GM12872 (cell line): ENCODE measurements around the gene ALK.

Source experiments
- CTCF ChIP-seq: IDR thresholded peaks from 3 replicates; pipeline ENCODE4 v1.5.1; 2011; ENCODE audit warnings: low read depth, mild to moderate bottlenecking, low read length, moderate library complexity; ENCODE audit not compliant: insufficient read depth

The ALK gene

GRCh38 chr2:29323961-29324360 is 597.4 kb downstream of the ALK start:
- no peak for TF ChIP-seq CTCF

- TF ChIP-seq CTCF, result no peak
Measured at GRCh38 chr2:29323301-29323700, 598.1 kb downstream of the ALK start.

- TF ChIP-seq CTCF, result no peak
Measured at GRCh38 chr2:29322011-29322410, 599.4 kb downstream of the ALK start.

GRCh38 chr2:29317801-29318485 is 603.4 kb downstream of the ALK start:
- TF ChIP-seq CTCF, result no peak

- no peak for TF ChIP-seq CTCF
Measured at GRCh38 chr2:29317077-29317517, 604.3 kb downstream of the ALK start.

- peak; percentile 60; the same call in 2 of the 3 replicates for TF ChIP-seq CTCF
Measured at GRCh38 chr2:29314816-29315571, 606.4 kb downstream of the ALK start.

- no peak for TF ChIP-seq CTCF
Measured at GRCh38 chr2:29311458-29311857, 609.9 kb downstream of the ALK start.
